HEK293 (cell line): ENCODE measurements around the gene PROSER3.

Experiments
- ZBTB7A ChIP-seq: fragments of 450-650 bp; formaldehyde crosslinking; IDR thresholded peaks from 2 replicates; pipeline ENCODE4 v1.5.1; 2016; ENCODE audit warnings: low read depth, missing biosample characterization, missing genetic modification characterization
- ZNF292 ChIP-seq: fragments of 450-650 bp; formaldehyde crosslinking; IDR thresholded peaks from 2 replicates; pipeline ENCODE4 v1.5.1; 2016; ENCODE audit warnings: low read depth, missing biosample characterization, missing genetic modification characterization, borderline replicate concordance
- ZNF530 ChIP-seq: fragments of 450-650 bp; formaldehyde crosslinking; IDR thresholded peaks from 2 replicates; pipeline ENCODE4 v1.5.1; 2016; ENCODE audit warnings: low read depth, missing biosample characterization, missing genetic modification characterization
- ZNF600 ChIP-seq: fragments of 450-650 bp; formaldehyde crosslinking; IDR thresholded peaks from 2 replicates; pipeline ENCODE4 v1.5.1; 2016; ENCODE audit warnings: missing biosample characterization, missing genetic modification characterization
- TF ChIP-seq, protein P1 (sequence below): fragments of 450-650 bp; formaldehyde crosslinking; IDR thresholded peaks from 2 replicates; pipeline ENCODE4 v1.5.1; 2016; ENCODE audit warnings: missing biosample characterization, missing genetic modification characterization
- TF ChIP-seq, protein P2 (sequence below): fragments of 450-650 bp; formaldehyde crosslinking; IDR thresholded peaks from 2 replicates; pipeline ENCODE4 v1.5.1; 2016; ENCODE audit warnings: missing biosample characterization, missing genetic modification characterization

DNA sequence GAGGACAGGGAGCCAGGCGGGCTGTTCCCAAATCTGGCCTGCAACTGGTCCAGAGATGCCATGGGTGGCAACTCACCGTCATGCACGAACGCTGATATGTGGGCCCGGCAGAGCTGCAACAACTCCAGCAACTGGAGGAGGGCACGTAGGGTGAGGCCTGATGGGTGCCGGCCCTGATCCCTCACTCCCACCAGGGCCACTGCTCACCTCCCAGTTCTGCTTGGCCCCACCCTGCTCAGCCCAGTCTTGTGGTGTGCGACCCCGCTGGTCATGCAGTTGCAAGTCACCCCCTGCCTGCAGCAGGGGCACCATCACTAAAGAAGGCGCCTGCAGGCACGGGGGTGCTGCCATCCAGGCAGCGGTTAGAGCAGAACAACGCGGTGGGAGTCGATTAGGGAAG is 34.3 kb downstream of the PROSER3 start:
- TF ChIP-seq ZNF530 (tag by site-specific recombination) (no peak), ZNF292 (no peak), ZBTB7A (tag by site-specific recombination) (no peak), ZNF600 (tag by site-specific recombination) (no peak)
- TF ChIP-seq, protein P1, sequence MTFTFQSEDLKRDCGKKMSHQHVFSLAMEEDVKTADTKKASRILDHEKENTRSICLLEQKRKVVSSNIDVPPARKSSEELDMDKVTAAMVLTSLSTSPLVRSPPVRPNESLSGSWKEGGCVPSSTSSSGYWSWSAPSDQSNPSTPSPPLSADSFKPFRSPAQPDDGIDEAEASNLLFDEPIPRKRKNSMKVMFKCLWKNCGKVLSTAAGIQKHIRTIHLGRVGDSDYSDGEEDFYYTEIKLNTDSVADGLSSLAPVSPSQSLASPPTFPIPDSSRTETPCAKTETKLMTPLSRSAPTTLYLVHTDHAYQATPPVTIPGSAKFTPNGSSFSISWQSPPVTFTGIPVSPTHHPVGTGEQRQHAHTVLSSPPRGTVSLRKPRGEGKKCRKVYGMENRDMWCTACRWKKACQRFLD (tag by site-specific recombination) = no peak
- TF ChIP-seq, protein P2, sequence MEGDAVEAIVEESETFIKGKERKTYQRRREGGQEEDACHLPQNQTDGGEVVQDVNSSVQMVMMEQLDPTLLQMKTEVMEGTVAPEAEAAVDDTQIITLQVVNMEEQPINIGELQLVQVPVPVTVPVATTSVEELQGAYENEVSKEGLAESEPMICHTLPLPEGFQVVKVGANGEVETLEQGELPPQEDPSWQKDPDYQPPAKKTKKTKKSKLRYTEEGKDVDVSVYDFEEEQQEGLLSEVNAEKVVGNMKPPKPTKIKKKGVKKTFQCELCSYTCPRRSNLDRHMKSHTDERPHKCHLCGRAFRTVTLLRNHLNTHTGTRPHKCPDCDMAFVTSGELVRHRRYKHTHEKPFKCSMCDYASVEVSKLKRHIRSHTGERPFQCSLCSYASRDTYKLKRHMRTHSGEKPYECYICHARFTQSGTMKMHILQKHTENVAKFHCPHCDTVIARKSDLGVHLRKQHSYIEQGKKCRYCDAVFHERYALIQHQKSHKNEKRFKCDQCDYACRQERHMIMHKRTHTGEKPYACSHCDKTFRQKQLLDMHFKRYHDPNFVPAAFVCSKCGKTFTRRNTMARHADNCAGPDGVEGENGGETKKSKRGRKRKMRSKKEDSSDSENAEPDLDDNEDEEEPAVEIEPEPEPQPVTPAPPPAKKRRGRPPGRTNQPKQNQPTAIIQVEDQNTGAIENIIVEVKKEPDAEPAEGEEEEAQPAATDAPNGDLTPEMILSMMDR (tag by site-specific recombination) = no peak
